ENCODE measurements around the gene NARF.

Gene NARF

DNA sequence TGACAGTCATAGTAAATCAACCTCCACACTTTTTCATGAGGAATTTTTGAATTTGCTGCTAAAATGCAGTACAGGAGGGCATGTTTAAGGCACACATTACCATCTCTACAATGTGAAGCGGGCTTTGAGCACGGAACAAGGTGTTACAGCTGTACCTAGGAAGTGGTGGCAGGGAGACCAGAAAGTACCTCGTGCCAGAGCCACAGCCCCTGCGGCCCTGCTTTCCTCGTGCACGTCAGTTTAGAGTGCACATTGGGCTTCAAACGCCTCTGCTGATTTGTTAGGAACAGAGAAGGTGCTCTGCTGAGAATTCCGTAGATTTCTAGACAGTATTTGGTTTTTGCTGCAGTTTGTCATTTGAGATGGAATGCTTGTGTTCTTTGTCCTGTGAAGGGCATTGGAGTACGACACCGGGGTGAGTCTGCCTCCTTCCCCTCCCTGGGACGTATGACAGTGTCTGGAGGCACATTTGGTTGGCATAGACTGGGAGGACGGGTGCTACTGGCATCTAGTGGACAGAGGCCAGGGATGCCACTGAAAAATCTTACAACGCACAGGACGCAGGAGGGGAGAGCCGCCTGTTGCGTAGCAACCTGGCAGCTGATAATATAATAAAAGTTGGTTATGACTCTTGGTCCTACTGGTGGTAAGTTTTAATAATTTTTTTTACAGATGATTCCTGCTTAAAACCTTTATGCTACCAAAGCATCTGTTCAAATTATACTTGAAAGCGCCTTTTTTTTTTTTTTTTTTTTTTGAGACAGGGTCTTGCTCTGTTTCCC, 70.1 kb downstream of the NARF start:
- in situ Hi-C loops (cut with HindIII; ENCODE audit: low sequenced_read_pairs): loop anchor here (25.0 kb wide), 1 partner anchor 391 kb away; no protein-coding TSS in a partner anchor

DNA sequence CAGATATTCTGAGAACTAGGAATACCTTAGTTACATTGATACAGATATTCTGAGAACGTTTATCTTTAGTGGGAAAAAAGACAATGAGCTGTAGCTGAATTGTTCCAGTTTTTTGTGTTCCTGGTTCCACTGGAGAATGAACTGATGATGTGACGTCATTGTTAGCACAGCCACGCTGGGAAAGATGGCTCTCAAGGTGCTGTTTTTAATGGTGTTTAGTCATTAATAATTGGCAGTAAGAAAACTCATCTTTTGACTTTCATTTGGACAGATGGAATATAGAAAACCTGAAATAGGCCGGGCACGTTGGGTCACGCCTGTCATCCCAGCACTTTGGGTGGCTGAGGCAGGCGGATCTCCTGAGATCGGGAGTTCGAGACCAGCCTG, 71.4 kb downstream of the NARF start:
- in situ Hi-C loops (cut with HindIII; ENCODE audit: low sequenced_read_pairs): loop anchor here (25.0 kb wide), 1 partner anchor 393 kb away; no protein-coding TSS in a partner anchor

- in situ Hi-C loops (cut with HindIII; ENCODE audit: low sequenced_read_pairs): loop anchor here (25.0 kb wide), 1 partner anchor 394 kb away; no protein-coding TSS in a partner anchor
Observed at GRCh38 chr17:82531431-82531881, 72.9 kb downstream of the NARF start.

- in situ Hi-C loops (cut with HindIII; ENCODE audit: low sequenced_read_pairs): loop anchor here (25.0 kb wide), 1 partner anchor 397 kb away; no protein-coding TSS in a partner anchor
Observed at GRCh38 chr17:82534401-82534812, 75.9 kb downstream of the NARF start.

GRCh38 chr17:82536512-82537201, 78.1 kb downstream of the NARF start:
- in situ Hi-C loops (cut with HindIII; ENCODE audit: low sequenced_read_pairs): loop anchor here (25.0 kb wide), 1 partner anchor 399 kb away; no protein-coding TSS in a partner anchor

- in situ Hi-C loops (cut with HindIII; ENCODE audit: low sequenced_read_pairs): loop anchor here (25.0 kb wide), 1 partner anchor 400 kb away; no protein-coding TSS in a partner anchor
Observed at GRCh38 chr17:82537228-82537627, 78.7 kb downstream of the NARF start.

GRCh38 chr17:82539076-82539475, 80.5 kb downstream of the NARF start:
- in situ Hi-C loops (cut with HindIII; ENCODE audit: low sequenced_read_pairs): loop anchor here (25.0 kb wide), 1 partner anchor 402 kb away; no protein-coding TSS in a partner anchor
